HL-60 (cell line): ENCODE measurements around the gene SHISA6.

Experiments
- REST ChIP-seq: IDR thresholded peaks from 2 replicates; pipeline ENCODE4 v1.6.1; 2012; ENCODE audit warnings: low read depth; ENCODE audit not compliant: insufficient replicate concordance
- TF ChIP-seq, protein P1 (sequence below): IDR thresholded peaks from one replicate; pipeline ENCODE4 v1.5.1; 2011; ENCODE audit warnings: low read length, control low read depth, inconsistent platforms; ENCODE audit not compliant: insufficient read depth

GRCh38 chr17:11309850-11310249 lies 68.8 kb downstream of the SHISA6 start:
- TF ChIP-seq, protein P1, sequence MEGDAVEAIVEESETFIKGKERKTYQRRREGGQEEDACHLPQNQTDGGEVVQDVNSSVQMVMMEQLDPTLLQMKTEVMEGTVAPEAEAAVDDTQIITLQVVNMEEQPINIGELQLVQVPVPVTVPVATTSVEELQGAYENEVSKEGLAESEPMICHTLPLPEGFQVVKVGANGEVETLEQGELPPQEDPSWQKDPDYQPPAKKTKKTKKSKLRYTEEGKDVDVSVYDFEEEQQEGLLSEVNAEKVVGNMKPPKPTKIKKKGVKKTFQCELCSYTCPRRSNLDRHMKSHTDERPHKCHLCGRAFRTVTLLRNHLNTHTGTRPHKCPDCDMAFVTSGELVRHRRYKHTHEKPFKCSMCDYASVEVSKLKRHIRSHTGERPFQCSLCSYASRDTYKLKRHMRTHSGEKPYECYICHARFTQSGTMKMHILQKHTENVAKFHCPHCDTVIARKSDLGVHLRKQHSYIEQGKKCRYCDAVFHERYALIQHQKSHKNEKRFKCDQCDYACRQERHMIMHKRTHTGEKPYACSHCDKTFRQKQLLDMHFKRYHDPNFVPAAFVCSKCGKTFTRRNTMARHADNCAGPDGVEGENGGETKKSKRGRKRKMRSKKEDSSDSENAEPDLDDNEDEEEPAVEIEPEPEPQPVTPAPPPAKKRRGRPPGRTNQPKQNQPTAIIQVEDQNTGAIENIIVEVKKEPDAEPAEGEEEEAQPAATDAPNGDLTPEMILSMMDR, result no peak
- TF ChIP-seq REST, result no peak
